Left renal pelvis (tissue), 4 donors: Measurements from ENCODE around the gene BRSK2. TPM values are rescaled to one million over a fixed set of nuclear protein-coding genes. Genes with fewer than 3 reads are reported as not detected.
"Not testable (repeated sequence)": the region's sequence is repeated elsewhere in the genome, so short reads cannot be mapped to it uniquely, and the experiment has no call there.

Source experiments
- DNase-seq, 4 donors: peaks; one replicate each; pipeline ENCODE4 v3.0.0-alpha.2; 2013; ENCODE audit warnings: low read depth in 4 of 4, low spot score in 3 of 4
- polyA plus RNA-seq, 4 donors: library from polyadenylated mRNA; unstranded; fragments of 120-200 nt; gene quantifications; one replicate each; pipeline ENCODE4 v1.2.1, GENCODE V29; 2013; ENCODE audit not compliant: insufficient read length in 4 of 4

The BRSK2 gene
- polyA plus RNA-seq = 1 to 10 TPM in 1 of 4 donors, under 1 TPM in 3; 0.64 to 1.1 (median 0.89) TPM

- DNase-seq = no peak
These were observed at the start of gene BRSK2 for GRCh38 chr11:1389932-1390568. Gene BRSK2 (plus strand): TSS chr11:1389934. CDS start chr11:1390285, 351 bp downstream.

GRCh38 chr11:1340111-1340510, 49.6 kb upstream of the BRSK2 start:
- no peak for DNase-seq

- DNase-seq = not testable (repeated sequence)
These were observed 48.5 kb upstream of the BRSK2 start for GRCh38 chr11:1341226-1341625.

GRCh38 chr11:1341928-1342524, 47.7 kb upstream of the BRSK2 start:
- no peak for DNase-seq

- no peak for DNase-seq
These were observed 46.8 kb upstream of the BRSK2 start for GRCh38 chr11:1342946-1343345.

- no peak for DNase-seq
These were observed 46.2 kb upstream of the BRSK2 start for GRCh38 chr11:1343391-1344055.

GRCh38 chr11:1344056-1344635, 45.6 kb upstream of the BRSK2 start:
- no peak for DNase-seq

- DNase-seq = no peak
These were observed 43.8 kb upstream of the BRSK2 start for GRCh38 chr11:1345737-1346513.

GRCh38 chr11:1346669-1347390, 42.9 kb upstream of the BRSK2 start:
- DNase-seq = no peak

- DNase-seq = not testable (repeated sequence)
These were observed 42.2 kb upstream of the BRSK2 start for GRCh38 chr11:1347411-1347999.

GRCh38 chr11:1348146-1348795, 41.5 kb upstream of the BRSK2 start:
- DNase-seq = no peak

- DNase-seq = no peak
These were observed 40.9 kb upstream of the BRSK2 start for GRCh38 chr11:1348796-1349326.

GRCh38 chr11:1349327-1350041, 40.2 kb upstream of the BRSK2 start:
- DNase-seq = no peak

- DNase-seq = no peak
These were observed 39.5 kb upstream of the BRSK2 start for GRCh38 chr11:1350086-1350725.

GRCh38 chr11:1351278-1351937, 38.3 kb upstream of the BRSK2 start:
- DNase-seq = no peak

- no peak for DNase-seq
These were observed 36.9 kb upstream of the BRSK2 start for GRCh38 chr11:1352696-1353382.
